H1 (cell line): ENCODE data around the gene SLC6A6. TPM values are rescaled to one million over a fixed set of nuclear protein-coding genes. Genes with fewer than 3 reads are reported as not detected.

ENCODE experiments used
- ASH2L ChIP-seq: fragments of 200-600, 300-600 bp; sonication (generic); IDR thresholded peaks from one replicate; pipeline ENCODE4 v1.7.1; 2017; ENCODE audit warnings: low read length
- CHD2 ChIP-seq: IDR thresholded peaks from 2 replicates; pipeline ENCODE4 v1.6.1; 2012; ENCODE audit warnings: low read length, improper control_type of control experiment
- KDM5A ChIP-seq: fragments of 200-600 bp; IDR thresholded peaks from 2 replicates; pipeline ENCODE4 v1.7.1; 2012; ENCODE audit warnings: mild to moderate bottlenecking, low read length, inconsistent platforms, mixed read lengths
- NRF1 ChIP-seq: IDR thresholded peaks from 2 replicates; pipeline ENCODE4 v1.6.1; 2011; ENCODE audit warnings: mild to moderate bottlenecking, low read depth, low read length, improper control_type of control experiment
- polyA plus RNA-seq, 7 experiments: library from polyadenylated mRNA; depleted of rRNA in 3 of 7; stranded (reverse) in 5 of 7; unstranded in 2 of 7; fragments of >200 nt in 5 of 7; fragments of 200-250 nt in 2 of 7; gene quantifications; 1 replicate in 5 of 7; 2 replicates in 1 of 7; 4 replicates in 1 of 7; pipeline versions ENCODE4 v1.2.1 to v1.2.3, GENCODE V29; 2011 to 2013; ENCODE audit warnings: missing spikeins in 2 of 7, mixed read lengths in 2 of 7
- total RNA-seq: library from RNA; stranded (reverse); fragmentation: NEBNext Ultra II Directional; extraction: Animal tissue kit (Norgen Biotek cat#: 25700); gene quantifications from 2 replicates; pipeline ENCODE4 v1.2.1, GENCODE V29; 2021
- TF ChIP-seq, protein P1 (sequence below): fragments of 300-600 bp; sonication (generic); IDR thresholded peaks from 2 replicates; pipeline ENCODE4 v1.7.1; 2012; ENCODE audit warnings: low read length, moderate library complexity, mild to moderate bottlenecking, inconsistent platforms; ENCODE audit not compliant: insufficient replicate concordance

The SLC6A6 gene
- total and polyA plus RNA-seq, 2 of the 8 experiments (the other 6 are each of a cell fraction or from before 2014, with no cell fraction given), result 66.2 to 144 TPM

DNA sequence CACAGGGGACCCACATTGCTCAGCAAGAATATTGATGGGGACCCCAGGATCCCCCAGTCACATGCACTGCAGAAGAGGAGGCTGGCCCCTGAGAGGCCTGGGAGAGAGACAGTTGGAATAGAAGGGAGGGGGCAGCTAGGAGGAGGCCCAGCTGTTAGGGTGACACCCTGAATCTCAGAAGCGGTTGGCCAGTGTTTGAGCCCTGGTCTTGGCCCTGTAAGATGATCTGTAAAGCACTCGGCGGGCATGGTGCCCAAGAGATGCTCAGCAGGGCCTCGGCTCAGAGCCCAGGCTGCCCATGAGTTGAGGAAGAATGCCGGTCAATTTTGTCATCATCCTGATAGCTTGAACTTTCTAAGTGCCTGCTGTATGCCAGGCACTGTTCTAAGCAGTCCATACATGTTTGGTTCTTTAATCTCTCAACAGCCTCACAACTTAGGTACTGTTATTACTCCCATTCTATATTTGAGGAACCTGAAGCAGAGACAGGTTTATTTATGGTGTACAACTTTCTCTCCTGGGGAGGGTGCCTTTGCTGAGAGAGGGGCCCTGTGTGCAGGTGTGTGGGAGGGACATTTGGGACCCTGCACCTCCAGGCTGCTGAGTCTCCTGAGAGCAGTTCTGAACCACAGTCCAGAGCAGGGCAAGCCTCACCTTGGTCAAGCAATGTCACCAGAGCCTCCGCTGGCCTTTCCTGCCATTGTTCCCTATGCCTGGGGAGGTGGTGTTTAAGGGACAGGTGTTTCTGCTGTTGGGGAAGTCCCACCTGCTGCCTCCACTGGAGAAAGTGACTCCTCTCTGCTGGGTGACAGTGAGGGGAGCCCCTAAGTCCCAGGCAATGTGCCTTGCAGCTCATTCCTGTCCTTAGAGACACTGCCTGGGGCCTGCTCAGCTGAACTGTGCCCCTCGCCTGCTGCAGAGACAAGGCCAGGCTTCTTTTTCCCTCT, 26.0 kb downstream of the SLC6A6 start (continued):
- TF ChIP-seq, protein P1, sequence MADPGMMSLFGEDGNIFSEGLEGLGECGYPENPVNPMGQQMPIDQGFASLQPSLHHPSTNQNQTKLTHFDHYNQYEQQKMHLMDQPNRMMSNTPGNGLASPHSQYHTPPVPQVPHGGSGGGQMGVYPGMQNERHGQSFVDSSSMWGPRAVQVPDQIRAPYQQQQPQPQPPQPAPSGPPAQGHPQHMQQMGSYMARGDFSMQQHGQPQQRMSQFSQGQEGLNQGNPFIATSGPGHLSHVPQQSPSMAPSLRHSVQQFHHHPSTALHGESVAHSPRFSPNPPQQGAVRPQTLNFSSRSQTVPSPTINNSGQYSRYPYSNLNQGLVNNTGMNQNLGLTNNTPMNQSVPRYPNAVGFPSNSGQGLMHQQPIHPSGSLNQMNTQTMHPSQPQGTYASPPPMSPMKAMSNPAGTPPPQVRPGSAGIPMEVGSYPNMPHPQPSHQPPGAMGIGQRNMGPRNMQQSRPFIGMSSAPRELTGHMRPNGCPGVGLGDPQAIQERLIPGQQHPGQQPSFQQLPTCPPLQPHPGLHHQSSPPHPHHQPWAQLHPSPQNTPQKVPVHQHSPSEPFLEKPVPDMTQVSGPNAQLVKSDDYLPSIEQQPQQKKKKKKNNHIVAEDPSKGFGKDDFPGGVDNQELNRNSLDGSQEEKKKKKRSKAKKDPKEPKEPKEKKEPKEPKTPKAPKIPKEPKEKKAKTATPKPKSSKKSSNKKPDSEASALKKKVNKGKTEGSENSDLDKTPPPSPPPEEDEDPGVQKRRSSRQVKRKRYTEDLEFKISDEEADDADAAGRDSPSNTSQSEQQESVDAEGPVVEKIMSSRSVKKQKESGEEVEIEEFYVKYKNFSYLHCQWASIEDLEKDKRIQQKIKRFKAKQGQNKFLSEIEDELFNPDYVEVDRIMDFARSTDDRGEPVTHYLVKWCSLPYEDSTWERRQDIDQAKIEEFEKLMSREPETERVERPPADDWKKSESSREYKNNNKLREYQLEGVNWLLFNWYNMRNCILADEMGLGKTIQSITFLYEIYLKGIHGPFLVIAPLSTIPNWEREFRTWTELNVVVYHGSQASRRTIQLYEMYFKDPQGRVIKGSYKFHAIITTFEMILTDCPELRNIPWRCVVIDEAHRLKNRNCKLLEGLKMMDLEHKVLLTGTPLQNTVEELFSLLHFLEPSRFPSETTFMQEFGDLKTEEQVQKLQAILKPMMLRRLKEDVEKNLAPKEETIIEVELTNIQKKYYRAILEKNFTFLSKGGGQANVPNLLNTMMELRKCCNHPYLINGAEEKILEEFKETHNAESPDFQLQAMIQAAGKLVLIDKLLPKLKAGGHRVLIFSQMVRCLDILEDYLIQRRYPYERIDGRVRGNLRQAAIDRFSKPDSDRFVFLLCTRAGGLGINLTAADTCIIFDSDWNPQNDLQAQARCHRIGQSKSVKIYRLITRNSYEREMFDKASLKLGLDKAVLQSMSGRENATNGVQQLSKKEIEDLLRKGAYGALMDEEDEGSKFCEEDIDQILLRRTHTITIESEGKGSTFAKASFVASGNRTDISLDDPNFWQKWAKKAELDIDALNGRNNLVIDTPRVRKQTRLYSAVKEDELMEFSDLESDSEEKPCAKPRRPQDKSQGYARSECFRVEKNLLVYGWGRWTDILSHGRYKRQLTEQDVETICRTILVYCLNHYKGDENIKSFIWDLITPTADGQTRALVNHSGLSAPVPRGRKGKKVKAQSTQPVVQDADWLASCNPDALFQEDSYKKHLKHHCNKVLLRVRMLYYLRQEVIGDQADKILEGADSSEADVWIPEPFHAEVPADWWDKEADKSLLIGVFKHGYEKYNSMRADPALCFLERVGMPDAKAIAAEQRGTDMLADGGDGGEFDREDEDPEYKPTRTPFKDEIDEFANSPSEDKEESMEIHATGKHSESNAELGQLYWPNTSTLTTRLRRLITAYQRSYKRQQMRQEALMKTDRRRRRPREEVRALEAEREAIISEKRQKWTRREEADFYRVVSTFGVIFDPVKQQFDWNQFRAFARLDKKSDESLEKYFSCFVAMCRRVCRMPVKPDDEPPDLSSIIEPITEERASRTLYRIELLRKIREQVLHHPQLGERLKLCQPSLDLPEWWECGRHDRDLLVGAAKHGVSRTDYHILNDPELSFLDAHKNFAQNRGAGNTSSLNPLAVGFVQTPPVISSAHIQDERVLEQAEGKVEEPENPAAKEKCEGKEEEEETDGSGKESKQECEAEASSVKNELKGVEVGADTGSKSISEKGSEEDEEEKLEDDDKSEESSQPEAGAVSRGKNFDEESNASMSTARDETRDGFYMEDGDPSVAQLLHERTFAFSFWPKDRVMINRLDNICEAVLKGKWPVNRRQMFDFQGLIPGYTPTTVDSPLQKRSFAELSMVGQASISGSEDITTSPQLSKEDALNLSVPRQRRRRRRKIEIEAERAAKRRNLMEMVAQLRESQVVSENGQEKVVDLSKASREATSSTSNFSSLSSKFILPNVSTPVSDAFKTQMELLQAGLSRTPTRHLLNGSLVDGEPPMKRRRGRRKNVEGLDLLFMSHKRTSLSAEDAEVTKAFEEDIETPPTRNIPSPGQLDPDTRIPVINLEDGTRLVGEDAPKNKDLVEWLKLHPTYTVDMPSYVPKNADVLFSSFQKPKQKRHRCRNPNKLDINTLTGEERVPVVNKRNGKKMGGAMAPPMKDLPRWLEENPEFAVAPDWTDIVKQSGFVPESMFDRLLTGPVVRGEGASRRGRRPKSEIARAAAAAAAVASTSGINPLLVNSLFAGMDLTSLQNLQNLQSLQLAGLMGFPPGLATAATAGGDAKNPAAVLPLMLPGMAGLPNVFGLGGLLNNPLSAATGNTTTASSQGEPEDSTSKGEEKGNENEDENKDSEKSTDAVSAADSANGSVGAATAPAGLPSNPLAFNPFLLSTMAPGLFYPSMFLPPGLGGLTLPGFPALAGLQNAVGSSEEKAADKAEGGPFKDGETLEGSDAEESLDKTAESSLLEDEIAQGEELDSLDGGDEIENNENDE, result no peak
- no peak for TF ChIP-seq ASH2L
- no peak for TF ChIP-seq NRF1
- no peak for TF ChIP-seq KDM5A
- no peak for TF ChIP-seq CHD2
- TF ChIP-seq, all 59 proteins: peak for 0
